HG03159 (cell line): ENCODE data around the gene ALDH1L1.

Experiments
- ATAC-seq: cut with Tn5 transposase; IDR thresholded peaks from one replicate; pipeline ENCODE4 v1.9.1; 2021; ENCODE audit warnings: mild to moderate bottlenecking, moderate library complexity; ENCODE audit not compliant: unreplicated experiment

The ALDH1L1 gene

GRCh38 chr3:126135406-126136076 lies 44.8 kb downstream of the ALDH1L1 start:
- no peak for ATAC-seq

DNA sequence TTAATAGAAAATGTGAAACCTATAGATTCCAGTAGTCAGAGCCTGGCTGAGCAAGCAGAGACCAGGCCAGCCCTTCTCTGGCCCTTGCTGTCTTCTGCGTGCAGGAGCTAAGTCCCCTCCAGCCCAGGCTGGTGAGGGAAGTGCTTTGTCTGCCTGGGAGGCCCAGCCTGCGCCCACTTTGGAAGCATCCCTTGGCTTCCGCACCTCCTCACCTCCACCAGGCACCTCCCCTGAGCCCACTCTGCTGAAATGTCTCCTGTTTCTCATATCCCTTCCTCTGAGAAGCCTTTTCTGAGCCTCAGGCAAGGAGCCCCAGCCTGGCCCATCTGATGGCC lies 45.3 kb downstream of the ALDH1L1 start:
- no peak for ATAC-seq

DNA sequence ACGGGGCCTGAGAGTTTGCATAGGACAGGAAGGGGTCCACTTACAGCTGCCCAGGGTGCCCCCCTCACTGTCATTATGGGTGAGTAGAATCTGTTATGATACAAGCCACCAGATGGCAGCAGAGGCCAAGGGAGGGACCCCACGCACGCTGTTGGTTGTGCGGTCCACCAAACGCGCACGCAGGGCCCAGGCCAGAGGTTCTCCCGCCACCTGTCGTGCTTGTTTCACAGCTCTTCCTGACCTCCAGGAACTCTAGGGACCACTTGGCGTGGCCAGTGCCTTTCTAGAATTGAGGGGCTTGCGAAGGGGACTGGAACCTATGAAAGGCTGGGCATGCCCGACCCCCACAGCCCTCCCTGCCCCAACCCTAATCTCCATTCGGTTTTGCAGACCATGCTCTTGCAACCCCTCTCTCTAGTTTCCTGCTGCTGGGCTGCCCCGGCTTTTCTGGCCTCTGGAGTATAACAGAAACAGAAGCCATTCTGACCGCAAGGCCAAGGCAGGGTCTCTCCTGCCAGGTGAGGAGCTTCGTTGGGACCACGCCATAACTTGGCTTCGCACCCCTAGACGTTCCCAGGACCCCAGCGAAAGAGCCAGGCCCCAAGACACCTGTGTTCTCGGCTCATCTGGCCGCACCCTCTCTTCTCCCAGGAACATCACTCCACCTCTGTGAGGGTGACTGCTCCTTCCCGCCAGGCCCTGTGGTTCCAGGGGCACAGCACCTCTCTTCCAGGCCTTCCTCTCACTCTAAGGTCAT lies 46.0 kb downstream of the ALDH1L1 start:
- ATAC-seq: no peak

- no peak for ATAC-seq
Observed at GRCh38 chr3:126133606-126134005, 46.8 kb downstream of the ALDH1L1 start.

DNA sequence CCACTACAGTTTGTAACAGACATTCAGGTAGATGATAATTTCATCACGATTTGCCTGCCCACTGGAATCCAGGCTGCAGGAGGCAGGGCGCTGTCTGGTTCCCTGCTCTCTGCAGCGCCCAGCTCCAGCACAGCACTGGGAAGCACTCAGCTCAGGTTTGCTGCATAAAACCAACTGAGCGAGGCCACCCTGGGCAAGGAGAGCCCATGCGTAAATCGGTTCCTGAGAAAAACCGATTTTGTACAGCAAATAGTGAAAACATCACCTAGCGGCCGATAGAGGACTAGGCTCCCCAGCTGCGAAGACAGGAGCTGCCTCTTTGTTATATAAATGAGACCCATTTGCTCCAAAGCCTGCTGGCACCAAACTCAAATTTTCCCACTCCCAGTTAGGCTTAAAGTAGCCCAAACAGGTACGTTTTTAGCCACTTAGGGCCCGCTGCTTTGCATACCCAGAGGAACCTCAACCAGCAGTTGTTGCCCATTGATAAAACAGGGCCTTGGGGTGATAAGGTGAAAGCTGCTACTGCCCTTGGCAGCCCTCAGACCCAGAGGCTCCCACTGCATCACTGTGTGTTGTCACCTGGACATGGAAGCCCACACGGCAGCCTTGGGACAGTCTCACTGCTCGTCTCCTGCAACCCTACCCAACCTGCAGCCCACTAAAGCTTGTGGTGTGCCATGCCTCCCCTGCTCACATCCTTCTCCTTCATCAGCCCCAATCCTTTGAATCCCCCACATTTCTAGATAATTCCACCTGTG lies 47.5 kb downstream of the ALDH1L1 start:
- ATAC-seq: no peak

- no peak for ATAC-seq
Observed at GRCh38 chr3:126131881-126132750, 48.3 kb downstream of the ALDH1L1 start.

GRCh38 chr3:126130981-126131745 lies 49.2 kb downstream of the ALDH1L1 start:
- ATAC-seq: no peak

GRCh38 chr3:126130081-126130855 lies 50.1 kb downstream of the ALDH1L1 start:
- ATAC-seq: no peak

DNA sequence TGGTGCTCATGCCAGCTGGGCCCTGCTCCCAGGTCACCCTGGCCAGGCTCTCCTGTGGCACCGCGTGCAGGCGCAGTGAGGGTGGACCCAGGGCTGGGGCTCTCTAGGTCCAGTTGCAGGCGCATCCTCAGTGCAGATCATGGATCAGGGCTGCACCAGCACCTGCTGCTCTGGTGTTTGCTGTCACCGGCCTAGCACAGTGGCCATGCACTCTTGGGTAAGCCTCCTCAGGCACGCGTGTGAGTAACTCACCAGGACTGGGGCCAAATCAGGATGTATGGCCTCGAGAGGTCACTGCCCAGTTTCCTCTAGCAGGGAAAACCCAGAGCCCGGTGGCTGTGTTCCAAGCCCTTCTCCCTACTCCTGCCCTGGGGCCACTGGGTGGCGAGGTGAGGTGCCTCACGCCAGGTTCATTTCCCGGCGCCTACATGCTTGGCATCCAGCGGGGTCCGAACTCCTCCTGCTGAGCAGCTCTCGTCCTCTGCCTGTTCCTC lies 50.9 kb downstream of the ALDH1L1 start:
- no peak for ATAC-seq

DNA sequence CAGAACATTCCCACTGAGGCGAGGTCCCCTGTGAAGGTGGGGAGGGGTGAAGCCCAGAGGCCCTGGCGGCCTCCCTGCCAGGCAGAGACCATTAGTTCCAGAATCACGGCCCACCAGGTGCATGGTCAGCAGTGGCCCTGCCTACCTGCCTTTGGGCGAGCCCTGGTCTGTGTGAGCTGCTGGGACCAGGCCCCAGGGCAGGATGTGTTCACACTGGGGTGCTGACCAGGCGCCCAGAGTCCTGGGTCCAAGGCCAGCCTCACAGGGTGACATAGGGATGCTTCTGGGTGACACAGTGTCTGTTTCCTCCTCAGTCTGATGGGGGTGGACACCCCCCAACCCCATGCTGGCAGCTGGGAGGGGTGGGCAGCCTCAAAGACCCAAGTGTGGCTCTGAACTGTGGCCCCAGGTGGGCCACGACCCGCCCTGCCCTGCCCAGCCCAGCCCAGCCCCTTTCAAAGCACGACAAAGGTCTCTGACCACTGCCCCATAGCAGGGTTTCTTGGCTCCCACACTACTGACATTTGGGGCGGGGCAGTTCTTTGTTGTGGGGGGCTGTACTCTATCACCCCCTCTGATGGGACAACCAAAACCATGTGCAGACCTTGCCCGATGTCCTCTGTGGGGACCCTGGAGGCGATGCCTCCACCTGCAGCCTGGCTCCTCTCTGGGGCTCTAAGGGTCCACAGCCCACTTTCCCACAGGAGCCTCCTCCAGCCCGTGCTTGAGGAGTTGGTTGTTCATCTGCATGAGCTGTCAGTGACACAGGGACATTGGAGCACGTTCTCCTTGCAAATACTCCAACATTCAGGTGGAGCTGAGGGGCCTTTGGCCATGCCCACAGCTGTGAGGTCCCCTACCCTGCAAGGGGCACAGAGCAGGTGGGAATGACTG lies 51.6 kb downstream of the ALDH1L1 start:
- ATAC-seq: no peak

DNA sequence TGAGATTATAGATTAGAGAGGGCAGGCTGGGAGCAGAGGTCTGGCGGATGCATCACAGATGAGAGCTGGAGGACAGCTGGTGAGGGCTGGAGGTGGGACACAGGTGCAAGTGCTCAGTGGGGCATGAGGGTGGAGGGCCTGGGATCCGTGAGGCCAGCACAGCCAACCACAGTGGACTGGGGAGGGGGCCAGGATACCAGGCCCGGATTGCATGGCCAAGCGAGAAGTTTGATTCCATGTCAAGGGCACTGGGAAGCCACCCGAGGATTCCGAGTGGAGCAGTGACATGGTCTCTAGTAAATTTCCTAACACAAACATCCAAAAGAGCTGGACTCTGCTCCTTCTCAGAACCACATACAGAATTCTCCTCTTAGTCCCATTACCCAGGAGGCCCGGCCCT lies 52.5 kb downstream of the ALDH1L1 start:
- no peak for ATAC-seq

GRCh38 chr3:126127452-126127851 lies 52.9 kb downstream of the ALDH1L1 start:
- no peak for ATAC-seq

GRCh38 chr3:126126811-126127431 lies 53.5 kb downstream of the ALDH1L1 start:
- no peak for ATAC-seq

DNA sequence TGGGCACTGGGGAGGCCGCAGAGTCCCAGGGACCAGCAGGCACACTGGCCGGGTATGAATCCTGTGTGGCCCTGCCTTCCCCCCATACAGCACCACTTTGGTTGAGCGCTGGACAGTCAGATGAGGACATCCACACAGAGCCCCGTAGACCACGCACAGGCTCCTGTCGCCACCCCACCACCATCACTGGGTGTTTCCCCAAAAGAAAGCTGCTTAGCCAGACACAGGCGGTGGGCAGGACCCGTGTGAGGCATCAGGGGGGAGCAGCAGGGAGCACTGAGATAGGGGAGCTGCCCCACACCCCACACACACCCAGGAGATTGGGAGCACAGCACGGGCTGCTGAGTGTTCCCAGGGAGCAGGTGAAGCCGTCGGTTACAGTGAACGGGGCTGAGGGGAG lies 54.1 kb downstream of the ALDH1L1 start:
- ATAC-seq: no peak

GRCh38 chr3:126125781-126126251 lies 54.6 kb downstream of the ALDH1L1 start:
- no peak for ATAC-seq

DNA sequence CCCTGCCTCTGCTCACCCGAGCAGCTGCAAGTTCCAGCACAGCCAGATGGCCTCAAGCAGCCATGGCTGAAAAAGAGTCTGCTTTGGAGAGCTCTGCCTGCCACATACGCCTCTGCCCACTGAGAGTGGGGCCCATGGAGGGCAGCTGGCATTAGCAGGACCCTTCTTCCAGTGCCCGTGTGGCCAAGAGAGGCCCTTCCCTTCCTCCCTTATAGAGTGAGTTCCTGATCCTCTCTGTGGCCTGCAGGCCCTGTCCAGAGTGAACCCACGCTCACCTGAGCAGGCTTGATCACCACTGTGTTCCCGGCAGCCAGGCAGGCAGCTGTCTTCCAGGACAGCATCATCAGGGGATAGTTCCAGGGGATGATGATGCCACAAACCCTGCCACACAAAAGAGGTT lies 55.0 kb downstream of the ALDH1L1 start:
- no peak for ATAC-seq

DNA sequence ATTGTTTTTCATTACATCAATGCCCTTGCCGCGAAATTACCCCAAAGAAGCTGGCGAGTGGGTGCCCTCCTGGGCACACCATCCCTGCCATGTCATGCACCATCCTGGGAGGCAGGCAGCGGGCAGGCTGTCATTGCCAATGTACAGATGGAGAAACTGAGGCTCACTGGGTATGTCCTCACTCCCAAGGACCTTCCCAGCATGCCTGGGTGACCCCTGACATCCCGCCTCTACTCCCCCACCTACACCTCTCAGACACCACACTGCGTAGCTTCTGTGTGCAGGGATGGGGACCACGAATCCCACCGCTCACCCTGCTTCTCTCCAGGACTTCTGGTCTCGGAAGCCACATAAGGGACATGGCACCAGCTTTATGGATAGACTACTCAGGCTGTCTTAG lies 55.5 kb downstream of the ALDH1L1 start:
- no peak for ATAC-seq
